Suprapubic skin (tissue), 3 donors: ENCODE measurements around the gene IFIT3.

Experiments used
- EP300 ChIP-seq: sonication (generic); formaldehyde crosslinking; IDR thresholded peaks from one replicate; pipeline ENCODE4 v1.6.1; 2017; ENCODE audit warnings: antibody characterized with exemption
- POLR2A ChIP-seq, 2 donors: fragments of 450-650 bp; IDR thresholded peaks; one replicate each; pipeline ENCODE4 v1.6.1; 2017; ENCODE audit warnings: antibody characterized with exemption in 2 of 2, mild to moderate bottlenecking in 2 of 2, moderate library complexity in 2 of 2
- TF ChIP-seq, protein P1 (sequence below), 2 donors: fragments of 200-600 bp in 1 of 2; fragments of 450-650 bp in 1 of 2; sonication (generic) in 1 of 2; IDR thresholded peaks; one replicate each; pipeline ENCODE4 v1.5.1; 2016 to 2019; ENCODE audit warnings: antibody characterized with exemption in 2 of 2, mild to moderate bottlenecking in 1 of 2, moderate library complexity in 1 of 2

DNA sequence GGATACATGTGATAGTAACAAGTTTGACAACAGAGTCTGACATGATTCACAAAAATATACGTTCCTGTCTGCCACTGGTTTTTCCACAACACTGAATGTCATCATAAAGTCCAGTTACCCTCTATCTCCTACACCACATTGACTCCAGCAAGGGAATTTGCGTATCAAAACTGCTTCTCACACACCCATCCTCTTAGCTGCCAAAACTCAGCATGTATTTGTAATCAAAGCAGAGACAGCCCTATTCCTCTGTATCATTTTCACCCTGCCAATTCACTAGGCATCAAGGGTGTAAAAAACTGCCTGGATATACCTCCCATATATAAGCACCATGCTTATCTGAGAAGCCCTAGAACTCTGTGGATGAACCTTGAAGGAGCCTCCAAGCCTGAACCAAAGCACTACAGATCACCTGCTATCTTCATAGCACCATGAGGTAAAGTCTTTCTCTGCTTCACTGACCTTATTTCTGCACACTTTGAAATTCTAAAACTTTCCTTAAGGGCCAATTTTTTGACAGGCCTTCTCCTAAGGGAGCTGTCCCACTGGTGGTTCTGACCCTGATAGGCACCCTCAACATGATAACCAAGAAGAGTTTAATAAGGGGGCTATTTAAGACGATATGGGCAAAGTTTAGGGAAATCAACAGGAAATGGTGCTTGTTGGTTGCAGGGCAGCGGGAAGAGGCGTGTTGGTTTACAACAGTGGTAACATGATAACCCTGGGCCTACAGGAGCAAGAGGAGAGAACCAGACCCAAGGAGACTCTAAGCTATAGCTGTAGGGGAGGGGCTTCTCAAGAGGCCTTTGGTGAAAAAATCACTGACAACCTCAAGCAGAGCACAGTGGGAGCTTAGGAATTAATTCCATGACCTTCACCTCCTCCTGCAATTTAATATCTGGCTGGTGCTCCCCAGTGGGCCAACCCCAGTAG is 50.2 kb downstream of the IFIT3 start, which contains the start of gene IFIT1B:
- TF ChIP-seq, protein P1, sequence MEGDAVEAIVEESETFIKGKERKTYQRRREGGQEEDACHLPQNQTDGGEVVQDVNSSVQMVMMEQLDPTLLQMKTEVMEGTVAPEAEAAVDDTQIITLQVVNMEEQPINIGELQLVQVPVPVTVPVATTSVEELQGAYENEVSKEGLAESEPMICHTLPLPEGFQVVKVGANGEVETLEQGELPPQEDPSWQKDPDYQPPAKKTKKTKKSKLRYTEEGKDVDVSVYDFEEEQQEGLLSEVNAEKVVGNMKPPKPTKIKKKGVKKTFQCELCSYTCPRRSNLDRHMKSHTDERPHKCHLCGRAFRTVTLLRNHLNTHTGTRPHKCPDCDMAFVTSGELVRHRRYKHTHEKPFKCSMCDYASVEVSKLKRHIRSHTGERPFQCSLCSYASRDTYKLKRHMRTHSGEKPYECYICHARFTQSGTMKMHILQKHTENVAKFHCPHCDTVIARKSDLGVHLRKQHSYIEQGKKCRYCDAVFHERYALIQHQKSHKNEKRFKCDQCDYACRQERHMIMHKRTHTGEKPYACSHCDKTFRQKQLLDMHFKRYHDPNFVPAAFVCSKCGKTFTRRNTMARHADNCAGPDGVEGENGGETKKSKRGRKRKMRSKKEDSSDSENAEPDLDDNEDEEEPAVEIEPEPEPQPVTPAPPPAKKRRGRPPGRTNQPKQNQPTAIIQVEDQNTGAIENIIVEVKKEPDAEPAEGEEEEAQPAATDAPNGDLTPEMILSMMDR (IDR thresholded peaks at IDR 0.05): no peak
- TF ChIP-seq POLR2A (IDR thresholded peaks at IDR 0.05) (no peak), EP300 (no peak)
